Right lobe of liver (tissue), 4 donors: ENCODE data around the gene IFT20.

Experiments used
- POLR2A ChIP-seq: fragments of 450-650 bp; IDR thresholded peaks from one replicate; pipeline ENCODE4 v1.6.1; 2017; ENCODE audit warnings: antibody characterized with exemption, mild to moderate bottlenecking
- TF ChIP-seq, protein P1 (sequence below), 4 donors: fragments of 200-600 bp in 3 of 4; fragments of 450-650 bp in 1 of 4; IDR thresholded peaks; one replicate each; pipeline versions ENCODE4 v1.5.1 to v1.8.0; 2016 to 2022; ENCODE audit warnings: antibody characterized with exemption in 4 of 4, mild to moderate bottlenecking in 2 of 4
- donor health status: DM: no; HTN: no; CAD: no.
- donor health status: DM: no; HTN: no; CAD: no.
- donor health status: DM: no; HTN: yes; CAD: no.

- TF ChIP-seq, protein P1, sequence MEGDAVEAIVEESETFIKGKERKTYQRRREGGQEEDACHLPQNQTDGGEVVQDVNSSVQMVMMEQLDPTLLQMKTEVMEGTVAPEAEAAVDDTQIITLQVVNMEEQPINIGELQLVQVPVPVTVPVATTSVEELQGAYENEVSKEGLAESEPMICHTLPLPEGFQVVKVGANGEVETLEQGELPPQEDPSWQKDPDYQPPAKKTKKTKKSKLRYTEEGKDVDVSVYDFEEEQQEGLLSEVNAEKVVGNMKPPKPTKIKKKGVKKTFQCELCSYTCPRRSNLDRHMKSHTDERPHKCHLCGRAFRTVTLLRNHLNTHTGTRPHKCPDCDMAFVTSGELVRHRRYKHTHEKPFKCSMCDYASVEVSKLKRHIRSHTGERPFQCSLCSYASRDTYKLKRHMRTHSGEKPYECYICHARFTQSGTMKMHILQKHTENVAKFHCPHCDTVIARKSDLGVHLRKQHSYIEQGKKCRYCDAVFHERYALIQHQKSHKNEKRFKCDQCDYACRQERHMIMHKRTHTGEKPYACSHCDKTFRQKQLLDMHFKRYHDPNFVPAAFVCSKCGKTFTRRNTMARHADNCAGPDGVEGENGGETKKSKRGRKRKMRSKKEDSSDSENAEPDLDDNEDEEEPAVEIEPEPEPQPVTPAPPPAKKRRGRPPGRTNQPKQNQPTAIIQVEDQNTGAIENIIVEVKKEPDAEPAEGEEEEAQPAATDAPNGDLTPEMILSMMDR (IDR thresholded peaks at IDR 0.05): no peak
- no peak for TF ChIP-seq POLR2A
Measured at GRCh38 chr17:28334666-28335200, 539 bp downstream of the IFT20 start.
